ENCODE measurements around the gene CNTROB. TPM values are rescaled to one million over a fixed set of nuclear protein-coding genes. Genes with fewer than 3 reads are reported as not detected.

The CNTROB gene
- total and polyA plus RNA-seq, 2 donors (not counting 1 experiment from before 2014, with no cell fraction given): 23.1 to 34.8 TPM

GRCh38 chr17:7897773-7898172, 34.2 kb upstream of the CNTROB start:
- ATAC-seq (ENCODE audit: low read depth): peak; percentile 39
- no peaks in the 10 kb centered on the region for H4K20me1 ChIP-seq (ENCODE audit: control insufficient read depth, insufficient read depth, low read length, poor library complexity, severe bottlenecking)
- no peak overlapping the region for H3K4me3 ChIP-seq (ENCODE audit: control extremely low read depth in 1 of 5, extremely low read depth in 1 of 5, insufficient read depth in 1 of 5, low read depth in 2 of 5, low read length in 4 of 5)
- 71% methylated on average over 4 of the region's 6 CpGs for WGBS (ENCODE audit: insufficient coverage)
- Mint-ChIP-seq H3K27me3 (no peaks in the 10 kb centered on the region), H3K4me1 (no peaks in the 10 kb centered on the region), H3K9me3 (ENCODE audit: insufficient read depth) (no peaks in the 10 kb centered on the region), H3K27ac (no peak overlapping the region), H3K4me3 (no peak overlapping the region)
- no peaks in the 10 kb centered on the region for H3K27me3 ChIP-seq (replicated peaks in 1 of 4; ENCODE audit: control extremely low read depth in 1 of 4, control insufficient read depth in 3 of 4, insufficient read depth in 4 of 4, low read length in 3 of 4)
- no peak overlapping the region for H3K4me2 ChIP-seq (replicated peaks; ENCODE audit: low read depth, low read length, poor library complexity, severe bottlenecking)
- no peak overlapping the region for H3K27ac ChIP-seq (ENCODE audit: low read length in 2 of 2)
- DNase-seq: peak; percentile 33
- POLR2A ChIA-PET: no interaction called here
- H3K9me3 ChIP-seq (ENCODE audit: control extremely low read depth in 1 of 3, control insufficient read depth in 2 of 3, insufficient read depth in 1 of 3, low read length in 2 of 3): no peaks in the 10 kb centered on the region
- H2AFZ ChIP-seq (ENCODE audit: insufficient read depth, low read depth, low read length, poor library complexity, severe bottlenecking): no peak overlapping the region
- H3K36me3 ChIP-seq (replicated peaks in 1 of 2; ENCODE audit: control extremely low read depth in 1 of 2, control insufficient read depth in 1 of 2, extremely low read depth in 1 of 2, insufficient read depth in 2 of 2, low read length in 1 of 2): peaks cover 4 to 76% of the 10 kb centered on the region in 2 experiments
- no peak for TF ChIP-seq CTCF (IDR thresholded peaks at IDR 0.05)
- TF ChIP-seq EZH2 (IDR thresholded peaks at IDR 0.05; ENCODE audit: borderline replicate concordance, insufficient read depth, low read depth, low read length, poor library complexity, severe bottlenecking): no peak
- CTCF ChIA-PET: interaction anchor here (0.9 to 2.8 kb wide), 8 partner anchors 34 to 163 kb away, joined by 3 to 21 read pairs (median 4); partner anchors contain the start of gene NAA38
- H3K9ac ChIP-seq (ENCODE audit: low read length): no peak overlapping the region
- H3K79me2 ChIP-seq (ENCODE audit: control insufficient read depth, insufficient read depth, low read length): no peaks in the 10 kb centered on the region
- no peaks in the 10 kb centered on the region for H3K4me1 ChIP-seq (ENCODE audit: control insufficient read depth in 2 of 2, insufficient read depth in 2 of 2, low read length in 2 of 2)
- intact Hi-C loops (cut with micrococcal nuclease): no loop called here

DNA sequence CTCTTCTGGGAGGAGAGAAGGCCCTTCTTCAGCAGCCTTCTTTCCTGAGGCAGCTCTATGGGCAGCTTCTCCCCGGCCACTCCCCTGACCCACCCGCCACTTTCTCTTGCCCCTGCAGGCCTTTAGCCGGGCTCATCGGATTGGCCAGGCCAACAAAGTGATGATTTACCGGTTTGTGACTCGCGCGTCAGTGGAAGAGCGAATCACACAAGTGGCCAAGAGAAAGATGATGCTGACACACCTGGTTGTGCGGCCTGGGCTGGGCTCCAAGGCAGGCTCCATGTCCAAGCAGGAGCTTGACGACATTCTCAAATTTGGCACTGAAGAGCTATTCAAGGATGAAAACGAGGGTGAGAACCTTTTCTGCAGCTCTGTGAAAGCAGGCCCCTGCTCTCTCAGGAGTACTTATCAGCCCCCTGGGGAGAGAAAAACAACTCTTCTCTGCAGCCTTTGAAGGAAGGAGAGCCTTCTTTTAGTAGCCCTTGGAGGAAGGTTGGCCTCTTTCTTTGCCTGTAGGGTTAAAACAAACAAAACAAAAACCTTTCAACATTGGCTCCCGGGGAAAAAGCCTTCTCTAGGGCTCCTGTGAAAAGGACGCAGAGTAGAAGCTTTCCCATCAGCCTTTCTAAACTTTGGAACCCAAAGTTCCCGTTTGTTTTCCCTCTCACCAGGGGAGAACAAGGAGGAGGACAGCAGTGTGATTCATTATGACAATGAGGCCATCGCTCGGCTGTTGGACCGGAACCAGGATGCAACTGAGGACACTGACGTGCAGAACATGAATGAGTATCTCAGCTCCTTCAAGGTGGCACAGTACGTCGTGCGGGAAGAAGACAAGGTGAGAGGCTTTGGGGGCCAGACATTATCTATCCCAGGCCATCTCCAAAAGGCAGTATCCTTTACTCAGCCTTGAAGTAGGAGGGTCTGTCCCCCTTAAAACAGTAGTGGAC, 28.6 kb upstream of the CNTROB start:
- H3K4me3 ChIP-seq (ENCODE audit: control extremely low read depth in 1 of 5, extremely low read depth in 1 of 5, insufficient read depth in 1 of 5, low read depth in 2 of 5, low read length in 4 of 5): no peak overlapping the region
- intact Hi-C loops (cut with micrococcal nuclease): no loop called here
- ATAC-seq (ENCODE audit: low read depth) (no peak), DNase-seq (no peak)
- H4K20me1 ChIP-seq (ENCODE audit: control insufficient read depth, insufficient read depth, low read length, poor library complexity, severe bottlenecking): no peaks in the 10 kb centered on the region
- Mint-ChIP-seq H3K4me3 (no peak overlapping the region), H3K27me3 (no peaks in the 10 kb centered on the region), H3K9me3 (ENCODE audit: insufficient read depth) (no peaks in the 10 kb centered on the region), H3K27ac (no peak overlapping the region), H3K4me1 (no peaks in the 10 kb centered on the region)
- ChIA-PET POLR2A (no interaction called here), CTCF (no interaction called here)
- TF ChIP-seq EZH2 (IDR thresholded peaks at IDR 0.05; ENCODE audit: borderline replicate concordance, insufficient read depth, low read depth, low read length, poor library complexity, severe bottlenecking): no peak
- no peak for TF ChIP-seq CTCF (IDR thresholded peaks at IDR 0.05)
- no peaks in the 10 kb centered on the region for H3K9me3 ChIP-seq (ENCODE audit: control extremely low read depth in 1 of 3, control insufficient read depth in 2 of 3, insufficient read depth in 1 of 3, low read length in 2 of 3)
- H3K27me3 ChIP-seq (replicated peaks in 1 of 4; ENCODE audit: control extremely low read depth in 1 of 4, control insufficient read depth in 3 of 4, insufficient read depth in 4 of 4, low read length in 3 of 4): no peaks in the 10 kb centered on the region
- H3K4me2 ChIP-seq (replicated peaks; ENCODE audit: low read depth, low read length, poor library complexity, severe bottlenecking): no peak overlapping the region
- 98% methylated on average over 20 of the region's 22 CpGs for WGBS (ENCODE audit: insufficient coverage)
- no peak overlapping the region for H2AFZ ChIP-seq (ENCODE audit: insufficient read depth, low read depth, low read length, poor library complexity, severe bottlenecking)
- no peak overlapping the region for H3K9ac ChIP-seq (ENCODE audit: low read length)
- H3K36me3 ChIP-seq (replicated peaks in 1 of 2; ENCODE audit: control extremely low read depth in 1 of 2, control insufficient read depth in 1 of 2, extremely low read depth in 1 of 2, insufficient read depth in 2 of 2, low read length in 1 of 2): peaks cover 4 to 87% of the 10 kb centered on the region in 2 experiments
- H3K79me2 ChIP-seq (ENCODE audit: control insufficient read depth, insufficient read depth, low read length): no peaks in the 10 kb centered on the region
- no peaks in the 10 kb centered on the region for H3K4me1 ChIP-seq (ENCODE audit: control insufficient read depth in 2 of 2, insufficient read depth in 2 of 2, low read length in 2 of 2)
- H3K27ac ChIP-seq (ENCODE audit: low read length in 2 of 2): no peak overlapping the region
